PC-3 (cell line): Measurements from ENCODE around the gene RSRP1. TPM values are rescaled to one million over a fixed set of nuclear protein-coding genes. Genes with fewer than 3 reads are reported as not detected.

Experiments used
- ATAC-seq: fragments of 200-7000 bp; cut with Tn5 transposase; 2 replicates; pipeline ENCODE4 v1.9.1; 2020; ENCODE audit warnings: mild to moderate bottlenecking, moderate library complexity
- BruUV-seq: library from RNA; stranded (reverse); fragments of 400-500 nt; replicated peaks from 2 replicates; lab custom pipeline; 2021; lab: Mats Ljungman, UMichigan
- CTCF ChIA-PET: fragments of 300-600 bp; sonication (Branson Sonifier 250); formaldehyde crosslinking; loops from one replicate; lab custom pipeline; 2022; ENCODE audit warnings: antibody characterized with exemption; lab: Charles Lee
- POLR2A ChIA-PET: fragments of 300-600 bp; sonication (Branson Sonifier 250); formaldehyde crosslinking; loops from one replicate; lab custom pipeline; 2022; ENCODE audit warnings: antibody characterized with exemption; ENCODE audit not compliant: unreplicated experiment; lab: Charles Lee
- DNase-seq: peaks from one replicate; pipeline ENCODE4 v3.0.0-alpha.2; 2015
- H2AFZ ChIP-seq: fragments of 300-600 bp; sonication (generic); 2 replicates; pipeline ENCODE4 v1.6.0; 2016; ENCODE audit warnings: antibody characterized with exemption, low read length
- H3F3A ChIP-seq: fragments of 300-600 bp; sonication (generic); one replicate; pipeline ENCODE4 v1.6.0; 2017; ENCODE audit warnings: antibody characterized with exemption, low read length, control low read depth, mild to moderate bottlenecking; ENCODE audit not compliant: unreplicated experiment
- H3K27ac ChIP-seq: fragments of 300-600 bp; sonication (generic); 2 replicates; pipeline ENCODE4 v1.5.1; 2016; ENCODE audit warnings: mild to moderate bottlenecking, low read length
- H3K27me3 ChIP-seq: fragments of 300-600 bp; sonication (generic); 2 replicates; pipeline ENCODE4 v1.6.1; 2016; ENCODE audit warnings: low read length, mixed read lengths
- H3K36me3 ChIP-seq: fragments of 300-600 bp; sonication (generic); 2 replicates; pipeline ENCODE4 v1.6.1; 2016; ENCODE audit warnings: low read depth, mixed run types, low read length, mixed read lengths
- H3K4me1 ChIP-seq: fragments of 300-600 bp; sonication (generic); 2 replicates; pipeline ENCODE4 v1.5.1; 2016; ENCODE audit warnings: low read length; ENCODE audit not compliant: insufficient read depth
- H3K4me2 ChIP-seq: fragments of 300-600 bp; sonication (generic); 2 replicates; pipeline ENCODE4 v1.6.0; 2016; ENCODE audit warnings: low read length
- H3K4me3 ChIP-seq: fragments of 300-600 bp; sonication (generic); 2 replicates; pipeline ENCODE4 v1.5.1; 2016; ENCODE audit warnings: mild to moderate bottlenecking, low read length, mixed read lengths
- H3K79me2 ChIP-seq: fragments of 300-600 bp; sonication (generic); 2 replicates; pipeline ENCODE4 v1.6.1; 2017; ENCODE audit warnings: low read length, mixed read lengths
- H3K9ac ChIP-seq: fragments of 300-600 bp; sonication (generic); 2 replicates; pipeline ENCODE4 v1.6.0; 2016; ENCODE audit warnings: mild to moderate bottlenecking, low read length
- H3K9me2 ChIP-seq: fragments of 300-600 bp; sonication (generic); replicated peaks from 2 replicates; pipeline ENCODE4 v1.6.1; 2016; ENCODE audit warnings: mixed run types, low read length, mixed read lengths
- H3K9me3 ChIP-seq: fragments of 300-600 bp; sonication (generic); 2 replicates; pipeline ENCODE4 v1.6.1; 2016; ENCODE audit warnings: low read length, mixed read lengths
- H4K20me1 ChIP-seq: fragments of 300-600 bp; sonication (generic); 2 replicates; pipeline ENCODE4 v1.6.1; 2016; ENCODE audit warnings: low read length, mixed read lengths
- EZH2 ChIP-seq: fragments of 300-600 bp; sonication (generic); IDR thresholded peaks from one replicate; pipeline ENCODE4 v1.6.1; 2017; ENCODE audit warnings: antibody characterized with exemption, mild to moderate bottlenecking, low read length; ENCODE audit not compliant: unreplicated experiment
- EZH2phosphoT487 ChIP-seq: fragments of 300-600 bp; sonication (generic); IDR thresholded peaks from 2 replicates; pipeline ENCODE4 v1.6.1; 2018; ENCODE audit warnings: mild to moderate bottlenecking, antibody characterized with exemption, low read length, borderline replicate concordance
- intact Hi-C: fragments of 100-400 bp; cut with micrococcal nuclease; formaldehyde crosslinking; loops from 2 replicates; pipeline ENCODE4 v1.9.0; 2023
- total RNA-seq: library from RNA; depleted of rRNA; stranded (reverse); fragments of >200 nt; gene quantifications from 2 replicates; pipeline ENCODE4 v1.2.3, GENCODE V29; 2014
- TF ChIP-seq, protein P1 (sequence below): fragments of 300-600 bp; sonication (generic); conservative IDR thresholded peaks from 2 replicates; pipeline ENCODE4 v1.5.1; 2017; ENCODE audit warnings: antibody characterized with exemption, low read depth, mild to moderate bottlenecking, low read length

Gene RSRP1
- total RNA-seq, 1 experiment from 2014 or later = 49.4 TPM

DNA sequence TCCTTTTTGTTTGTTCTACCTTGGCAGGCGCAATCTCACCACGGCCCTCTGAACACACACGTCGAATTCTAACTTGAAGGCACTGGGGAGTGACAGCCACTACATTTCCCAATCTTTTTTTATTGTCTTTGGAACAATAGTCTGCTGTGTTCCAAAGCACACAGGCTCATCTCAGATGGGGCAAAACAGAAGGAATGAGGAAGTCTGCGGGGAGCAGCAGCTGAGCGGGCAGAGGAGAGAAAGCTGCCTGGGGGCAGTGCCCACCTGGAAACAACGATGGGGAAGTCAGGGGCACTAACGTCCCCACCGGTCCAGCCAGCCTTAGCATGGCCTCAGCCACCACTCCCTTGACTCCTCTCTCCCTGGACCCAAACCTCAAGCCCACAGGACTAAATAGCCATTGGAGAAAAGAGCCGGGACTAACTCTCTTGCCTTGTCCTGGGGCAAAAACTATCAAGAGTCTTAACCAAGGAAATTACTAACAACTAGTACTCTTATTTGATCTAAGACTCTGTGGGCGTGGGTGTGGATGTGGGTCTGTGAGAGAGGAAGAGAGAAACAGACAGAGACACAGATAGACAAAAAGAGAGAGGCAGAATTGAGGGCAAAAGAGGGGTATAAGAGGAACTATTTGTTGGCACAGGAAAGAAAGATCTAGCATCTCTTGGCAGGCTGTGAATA is 49.1 kb downstream of the RSRP1 start:
- Histone ChIP-seq H2AFZ (peak overlapping the region; percentile 20; the same call in 1 of the 2 replicates), H3K27ac (no peak overlapping the region), H4K20me1 (no peaks in the 10 kb centered on the region), H3K9me3 (no peaks in the 10 kb centered on the region), H3K36me3 (no peaks in the 10 kb centered on the region), H3K9me2 (no peaks in the 10 kb centered on the region), H3K9ac (no peak overlapping the region), H3K79me2 (no peaks in the 10 kb centered on the region), H3K4me3 (no peak overlapping the region), H3K4me1 (0 out of 2 replicates have a peak, but pooled peaks cover 3% of the 10 kb centered on the region), H3K27me3 (0 out of 2 replicates have a peak, but pooled peaks cover 2% of the 10 kb centered on the region), H3F3A (no peaks in the 10 kb centered on the region), H3K4me2 (peak overlapping the region; percentile 23; the same call in 1 of the 2 replicates)
- DNase-seq = peak; percentile 25
- ATAC-seq = peak; percentile 43
- POLR2A ChIA-PET = no interaction called here
- no TSS peak for BruUV-seq
- CTCF ChIA-PET = no interaction called here
- TF ChIP-seq, protein P1, sequence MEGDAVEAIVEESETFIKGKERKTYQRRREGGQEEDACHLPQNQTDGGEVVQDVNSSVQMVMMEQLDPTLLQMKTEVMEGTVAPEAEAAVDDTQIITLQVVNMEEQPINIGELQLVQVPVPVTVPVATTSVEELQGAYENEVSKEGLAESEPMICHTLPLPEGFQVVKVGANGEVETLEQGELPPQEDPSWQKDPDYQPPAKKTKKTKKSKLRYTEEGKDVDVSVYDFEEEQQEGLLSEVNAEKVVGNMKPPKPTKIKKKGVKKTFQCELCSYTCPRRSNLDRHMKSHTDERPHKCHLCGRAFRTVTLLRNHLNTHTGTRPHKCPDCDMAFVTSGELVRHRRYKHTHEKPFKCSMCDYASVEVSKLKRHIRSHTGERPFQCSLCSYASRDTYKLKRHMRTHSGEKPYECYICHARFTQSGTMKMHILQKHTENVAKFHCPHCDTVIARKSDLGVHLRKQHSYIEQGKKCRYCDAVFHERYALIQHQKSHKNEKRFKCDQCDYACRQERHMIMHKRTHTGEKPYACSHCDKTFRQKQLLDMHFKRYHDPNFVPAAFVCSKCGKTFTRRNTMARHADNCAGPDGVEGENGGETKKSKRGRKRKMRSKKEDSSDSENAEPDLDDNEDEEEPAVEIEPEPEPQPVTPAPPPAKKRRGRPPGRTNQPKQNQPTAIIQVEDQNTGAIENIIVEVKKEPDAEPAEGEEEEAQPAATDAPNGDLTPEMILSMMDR = no peak
- TF ChIP-seq EZH2phosphoT487 (no peak), EZH2 (no peak)
- intact Hi-C loops = no loop called here

DNA sequence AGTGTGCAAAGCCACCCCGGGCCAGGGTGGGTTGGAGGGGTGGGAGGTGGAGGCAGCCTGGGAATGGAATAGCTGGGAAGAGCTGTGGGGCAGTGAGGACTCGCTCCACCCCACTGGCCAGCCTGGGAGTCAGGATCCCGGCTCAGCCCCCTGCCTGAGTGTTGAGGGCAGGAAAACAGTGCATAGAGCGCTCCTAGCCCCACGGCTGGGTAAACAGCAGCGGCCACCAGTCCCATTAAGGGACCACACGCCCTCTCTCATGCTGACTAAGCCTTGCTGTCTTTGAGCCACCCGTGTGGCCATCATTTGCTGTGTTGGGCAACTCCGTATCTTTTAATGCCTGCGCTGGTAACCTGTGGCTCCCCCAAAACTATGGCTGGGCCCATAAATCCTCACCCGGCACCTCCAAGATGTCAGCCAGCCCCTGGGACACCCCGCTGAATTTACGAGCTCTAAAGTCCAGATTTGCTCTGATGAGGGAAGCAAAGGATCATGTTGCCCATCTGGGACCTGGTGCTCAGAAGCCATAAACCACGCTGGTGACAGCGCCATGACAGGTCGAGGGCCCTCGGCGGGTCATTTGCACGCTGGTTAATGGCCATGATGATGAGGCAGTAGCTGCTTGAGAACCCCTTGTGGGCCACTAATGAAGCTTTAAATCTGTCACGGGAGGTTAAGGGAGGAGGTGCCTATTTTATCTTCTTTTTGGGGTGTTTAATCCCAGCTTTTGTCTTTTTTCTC is 49.8 kb downstream of the RSRP1 start:
- ATAC-seq = no peak
- DNase-seq = no peak
- Histone ChIP-seq H3K27me3 (peaks cover 7% of the 10 kb centered on the region; the same call in 1 of the 2 replicates), H3K9ac (no peak overlapping the region), H2AFZ (no peak overlapping the region), H3K9me3 (no peaks in the 10 kb centered on the region), H3K27ac (no peak overlapping the region), H3K4me1 (0 out of 2 replicates have a peak, but pooled peaks cover 3% of the 10 kb centered on the region), H3F3A (no peaks in the 10 kb centered on the region), H3K36me3 (no peaks in the 10 kb centered on the region), H3K9me2 (no peaks in the 10 kb centered on the region), H4K20me1 (no peaks in the 10 kb centered on the region), H3K79me2 (no peaks in the 10 kb centered on the region), H3K4me3 (no peak overlapping the region), H3K4me2 (no peak overlapping the region)
- CTCF ChIA-PET = no interaction called here
- no TSS peak for BruUV-seq
- POLR2A ChIA-PET = no interaction called here
- intact Hi-C loops = no loop called here
- no peak for TF ChIP-seq EZH2
- TF ChIP-seq, protein P1 = no peak
- no peak for TF ChIP-seq EZH2phosphoT487
